Stimulated activated CD8-positive, alpha-beta memory T cell treated with anti-CD3 and anti-CD28 coated beads, Interleukin-4, amount 100 ng/mL, for 24 hours (primary cell): ENCODE measurements around the gene NCAM1.

Source experiments
- DNase-seq: peaks from one replicate; pipeline ENCODE4 v3.0.0-alpha.2; 2020; ENCODE audit warnings: low read depth

NCAM1 gene

DNA sequence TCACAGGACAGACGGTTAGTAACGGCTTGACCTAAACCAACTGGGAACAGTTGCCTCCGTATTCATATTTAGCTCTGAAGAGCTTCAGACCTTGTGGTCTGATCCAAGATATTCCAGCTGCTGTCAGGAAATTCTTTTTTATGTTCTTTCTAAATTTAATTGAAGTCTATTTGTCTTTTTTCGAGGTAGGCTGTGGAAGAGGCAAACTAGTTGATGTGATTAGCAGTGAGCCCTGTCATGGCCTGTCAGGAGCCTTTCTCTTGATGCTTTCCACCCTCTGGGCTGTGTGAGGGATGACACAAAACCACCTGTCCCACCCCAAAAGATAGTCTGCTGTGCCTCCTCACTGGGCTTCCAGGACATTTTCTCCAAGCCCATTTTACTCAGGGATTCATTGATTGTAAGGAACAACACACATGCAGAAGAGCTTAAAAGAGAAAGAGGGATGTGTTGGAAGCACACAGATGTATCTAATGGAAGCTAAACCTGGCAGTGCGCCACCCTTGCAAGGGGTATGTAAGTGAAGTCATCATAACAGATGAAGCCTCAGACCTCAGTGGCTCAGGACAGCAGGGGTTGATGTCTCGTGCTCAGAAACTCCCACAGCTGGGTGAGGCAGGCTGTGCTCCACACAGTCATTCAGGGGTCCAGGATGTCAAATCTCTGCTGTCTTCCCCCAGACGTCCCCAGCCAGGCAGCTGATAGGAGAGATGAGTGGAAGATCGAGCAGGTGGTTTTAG is 170.0 kb downstream of the NCAM1 start:
- DNase-seq, result no peak

DNA sequence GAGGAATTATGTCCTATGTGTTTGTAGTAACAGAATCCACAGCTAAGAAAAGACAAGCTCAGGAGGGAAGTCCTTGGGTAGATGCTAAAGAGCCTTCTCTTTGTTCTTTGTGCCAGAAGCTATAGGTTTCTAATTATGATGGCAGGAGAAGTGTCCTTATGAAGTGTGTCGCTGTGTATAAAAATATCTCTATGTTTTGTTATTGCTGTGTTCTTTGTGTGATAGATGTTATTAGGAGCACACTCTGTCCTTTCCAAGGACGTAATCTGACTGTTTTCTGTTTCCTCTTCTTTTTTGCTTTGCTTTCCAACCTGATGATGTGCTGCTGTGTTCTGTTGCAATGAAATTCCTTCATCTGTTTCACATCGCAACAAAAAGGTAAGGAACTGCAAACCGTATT is 171.9 kb downstream of the NCAM1 start:
- DNase-seq, result no peak

DNA sequence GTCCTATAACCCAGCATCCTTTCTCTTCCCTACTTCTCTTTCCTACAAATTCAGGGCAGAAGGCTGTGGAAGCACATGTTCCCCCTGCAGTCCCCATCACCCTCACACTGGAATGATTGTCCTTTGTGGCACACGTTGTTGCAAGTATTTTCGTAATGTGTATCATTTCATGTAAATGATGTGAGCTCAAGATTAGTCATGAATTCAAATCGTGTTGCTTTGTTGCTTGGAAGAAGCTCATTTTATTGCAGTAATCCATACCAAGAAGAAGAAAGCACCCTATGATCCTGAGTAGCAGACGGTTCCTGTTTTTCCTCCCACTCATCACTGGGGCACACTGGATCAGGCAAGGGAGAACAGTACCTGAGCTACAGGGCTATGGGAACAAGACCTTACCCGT is 173.4 kb downstream of the NCAM1 start:
- DNase-seq, result no peak

DNA sequence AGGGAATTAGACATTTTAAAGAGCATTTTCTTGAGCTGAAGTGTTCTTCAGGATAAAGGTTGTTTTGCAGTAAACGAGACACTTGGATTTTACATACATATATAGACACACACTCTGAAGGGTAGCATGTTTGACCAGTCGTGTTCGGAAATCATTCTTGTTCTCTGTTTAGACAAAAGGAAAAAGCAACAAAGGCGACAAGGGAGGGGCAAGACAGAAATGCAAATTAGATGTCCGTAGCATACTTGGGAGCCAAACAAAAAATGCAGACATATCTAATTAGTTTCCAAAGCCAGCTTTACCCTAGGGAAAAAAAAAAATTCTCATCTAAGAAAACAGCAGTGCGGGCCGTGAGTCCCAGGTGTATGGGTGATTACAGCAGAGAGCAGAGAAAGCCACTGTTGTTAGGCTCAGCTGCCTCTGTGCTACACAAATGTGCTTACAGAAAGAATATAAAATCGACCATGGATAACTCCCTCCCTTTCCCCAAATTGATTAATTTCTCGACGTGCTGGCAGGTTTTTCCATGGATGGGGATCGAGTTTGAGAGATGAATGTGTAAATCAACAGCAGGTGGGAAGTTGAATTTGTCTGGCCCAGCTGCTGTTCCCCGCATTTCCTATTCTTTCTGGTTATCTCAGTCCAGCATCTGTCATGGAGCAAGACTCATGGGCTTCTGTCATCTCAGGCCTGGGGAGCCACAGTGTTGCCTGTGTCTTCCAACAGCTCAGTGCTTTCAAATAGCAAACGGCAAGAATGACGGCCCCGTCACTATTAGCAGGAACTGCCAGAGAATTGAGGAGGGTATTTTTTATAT is 176.7 kb downstream of the NCAM1 start:
- DNase-seq, result no peak

DNA sequence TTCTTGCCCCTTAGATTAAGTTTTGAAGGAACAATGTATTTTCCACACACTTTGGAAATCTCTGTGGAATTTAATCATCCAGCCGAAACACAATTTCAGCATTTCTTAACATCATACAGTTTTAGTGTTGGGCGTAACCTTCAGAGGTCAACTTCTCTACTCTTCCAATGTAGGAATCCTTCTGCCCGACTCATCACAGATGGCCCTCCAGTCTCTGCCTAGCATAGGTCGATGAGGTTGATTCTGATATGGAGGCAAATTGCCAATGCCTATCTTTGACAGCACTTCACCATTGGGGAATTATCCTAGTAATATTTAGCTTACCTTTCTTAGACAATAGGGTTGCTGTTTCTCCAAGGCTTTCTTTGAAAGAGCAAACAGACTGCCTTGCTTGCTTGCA is 177.5 kb downstream of the NCAM1 start:
- DNase-seq, result no peak

DNA sequence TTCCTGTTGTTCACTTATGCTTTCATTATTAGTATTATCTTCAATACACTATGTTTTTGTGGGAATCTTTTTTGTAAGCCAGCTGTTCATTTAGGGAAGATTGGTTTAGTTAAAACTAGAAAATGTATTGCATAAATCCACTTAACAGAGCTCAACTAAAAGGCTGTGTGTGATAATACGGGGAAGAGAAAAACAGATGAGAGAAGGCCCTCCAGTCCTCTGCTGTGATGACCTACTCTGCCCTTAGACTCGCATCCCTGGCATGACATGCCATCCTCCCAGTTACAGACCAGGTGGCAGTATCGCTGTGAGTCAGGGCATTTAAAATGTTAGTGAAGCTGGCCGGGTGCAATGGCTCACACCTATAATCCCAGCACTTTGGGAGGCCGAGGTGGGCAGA is 179.8 kb downstream of the NCAM1 start:
- no peak for DNase-seq

DNA sequence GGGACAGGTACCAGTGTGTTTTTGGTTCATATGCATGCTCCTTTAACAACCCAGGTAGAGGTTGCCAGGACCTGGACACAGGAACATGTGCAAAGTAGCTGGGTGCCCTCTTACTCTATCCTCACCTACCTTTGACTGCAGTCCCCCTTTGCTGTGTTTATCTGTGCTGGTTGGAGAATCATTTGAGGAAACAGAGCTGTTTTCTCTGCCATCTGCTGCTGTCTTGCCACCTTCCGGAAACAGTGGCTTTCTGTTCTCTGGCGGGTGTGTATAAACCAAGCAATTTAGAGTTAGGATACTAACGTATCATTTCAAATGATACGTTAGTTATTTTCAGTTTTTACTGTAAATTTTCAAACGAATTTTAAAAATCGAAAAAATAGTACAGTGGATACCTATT is 181.3 kb downstream of the NCAM1 start:
- no peak for DNase-seq

DNA sequence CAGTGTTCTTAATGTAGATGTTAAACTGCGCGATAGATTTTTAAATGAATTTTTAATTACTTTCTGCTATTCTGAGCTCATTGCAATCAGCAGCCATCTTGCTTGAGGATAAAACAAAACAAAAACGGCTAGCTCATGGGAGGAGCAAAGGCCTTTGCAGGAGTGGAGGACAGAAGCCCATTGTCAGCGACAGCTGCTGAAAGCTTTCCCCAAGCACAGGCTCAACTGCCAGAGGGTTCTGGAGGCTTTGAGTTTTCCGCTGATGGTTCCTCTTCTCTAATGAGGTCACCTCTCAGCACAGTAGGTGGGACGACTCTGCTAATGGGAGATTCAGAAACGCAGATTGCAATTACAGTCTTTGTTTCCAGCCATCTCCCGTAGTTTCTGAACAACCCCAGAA is 186.0 kb downstream of the NCAM1 start:
- no peak for DNase-seq

DNA sequence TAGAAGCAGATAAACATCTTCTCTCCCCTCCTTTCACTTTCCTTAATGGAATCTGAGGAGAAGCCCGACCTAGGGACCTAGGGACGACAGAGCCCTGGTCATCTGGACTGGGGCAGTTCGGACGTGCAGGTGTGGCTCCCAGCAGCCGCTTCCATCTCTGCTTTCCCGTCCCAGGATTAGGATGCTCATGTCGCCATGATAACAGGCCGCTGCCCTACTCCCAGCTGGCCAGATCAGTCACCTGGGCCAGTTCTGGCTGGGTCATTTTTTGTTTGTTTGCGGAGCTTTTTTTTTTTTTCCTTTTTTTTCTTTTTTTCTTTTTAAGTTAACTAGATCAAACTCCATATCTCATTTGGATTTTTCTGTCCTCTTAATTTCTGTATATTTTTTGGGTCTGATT is 186.9 kb downstream of the NCAM1 start:
- DNase-seq, result no peak

DNA sequence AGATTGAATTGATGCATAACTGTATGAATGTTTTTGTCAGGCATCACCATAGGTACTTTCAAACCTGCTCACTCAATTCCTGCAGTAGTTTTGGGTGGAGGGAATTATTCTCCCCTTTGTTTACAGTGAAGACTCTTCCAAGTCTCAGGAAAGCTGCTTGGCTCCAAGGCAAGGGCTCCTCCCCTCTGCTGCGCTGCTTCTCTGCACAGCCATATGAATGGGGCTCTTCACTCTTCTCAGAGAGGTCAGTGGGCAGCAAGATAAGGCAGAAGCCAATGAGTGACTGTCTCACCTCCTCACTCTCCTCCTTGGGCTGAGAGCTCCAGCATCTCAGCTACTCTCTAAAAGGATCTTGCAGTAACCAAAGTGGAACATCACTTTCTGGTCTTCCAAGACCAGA is 187.4 kb downstream of the NCAM1 start:
- no peak for DNase-seq

DNA sequence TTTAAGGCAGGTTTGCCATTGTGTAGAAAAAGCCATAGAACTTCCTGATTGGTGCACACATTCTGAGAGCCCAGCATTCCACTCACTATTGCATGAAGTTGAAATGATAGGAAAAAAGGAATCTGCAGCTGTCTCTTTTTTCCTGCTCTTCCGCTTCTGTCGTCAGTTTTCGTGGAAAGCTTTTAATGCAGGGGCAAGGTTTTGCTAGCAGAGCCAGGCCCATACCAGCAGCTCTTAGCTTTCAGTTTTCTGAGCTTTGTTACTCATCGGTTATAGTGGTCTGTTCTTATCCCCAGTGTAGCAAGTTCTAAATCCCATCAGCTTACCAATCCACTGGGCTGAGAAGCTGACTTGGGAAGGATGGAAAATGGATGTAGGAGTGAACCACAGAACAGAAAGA is 190.3 kb downstream of the NCAM1 start:
- no peak for DNase-seq

DNA sequence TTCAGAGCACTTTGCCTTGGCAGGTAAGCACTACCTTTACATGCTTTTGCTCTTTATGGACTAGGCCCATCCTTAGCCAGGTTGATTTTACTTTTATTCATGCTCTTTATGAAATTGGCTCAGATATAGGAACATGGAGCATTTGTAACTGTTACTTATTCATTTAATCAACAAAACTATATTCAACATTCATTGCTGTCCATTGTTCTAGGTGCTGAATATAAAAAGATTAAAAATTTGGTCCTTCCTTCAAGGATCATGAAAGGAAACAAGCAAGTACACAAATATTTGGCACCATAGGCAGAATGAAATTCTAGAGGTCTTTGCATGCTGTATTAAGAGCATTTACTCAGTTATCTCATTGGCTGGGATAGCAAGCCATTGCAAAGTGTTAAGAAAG is 191.3 kb downstream of the NCAM1 start:
- DNase-seq, result no peak

DNA sequence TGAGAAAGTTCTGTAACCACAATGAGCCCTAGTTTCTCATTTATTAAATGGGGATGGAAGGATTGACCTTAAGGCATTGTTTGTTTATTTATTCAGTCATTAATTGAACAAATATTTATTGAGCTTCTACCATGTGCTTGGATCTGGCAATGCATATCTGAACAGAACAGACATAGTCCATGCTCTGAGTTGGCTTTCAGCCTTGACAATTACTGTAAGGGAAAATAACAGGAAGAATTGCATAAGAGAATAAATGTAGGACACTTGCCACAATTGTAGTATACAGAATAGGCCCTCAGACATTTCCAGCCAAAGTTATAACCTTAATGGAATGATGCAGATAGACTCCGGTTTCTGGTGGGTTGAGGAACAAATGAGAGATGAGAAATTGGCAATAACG is 192.6 kb downstream of the NCAM1 start:
- DNase-seq, result no peak

DNA sequence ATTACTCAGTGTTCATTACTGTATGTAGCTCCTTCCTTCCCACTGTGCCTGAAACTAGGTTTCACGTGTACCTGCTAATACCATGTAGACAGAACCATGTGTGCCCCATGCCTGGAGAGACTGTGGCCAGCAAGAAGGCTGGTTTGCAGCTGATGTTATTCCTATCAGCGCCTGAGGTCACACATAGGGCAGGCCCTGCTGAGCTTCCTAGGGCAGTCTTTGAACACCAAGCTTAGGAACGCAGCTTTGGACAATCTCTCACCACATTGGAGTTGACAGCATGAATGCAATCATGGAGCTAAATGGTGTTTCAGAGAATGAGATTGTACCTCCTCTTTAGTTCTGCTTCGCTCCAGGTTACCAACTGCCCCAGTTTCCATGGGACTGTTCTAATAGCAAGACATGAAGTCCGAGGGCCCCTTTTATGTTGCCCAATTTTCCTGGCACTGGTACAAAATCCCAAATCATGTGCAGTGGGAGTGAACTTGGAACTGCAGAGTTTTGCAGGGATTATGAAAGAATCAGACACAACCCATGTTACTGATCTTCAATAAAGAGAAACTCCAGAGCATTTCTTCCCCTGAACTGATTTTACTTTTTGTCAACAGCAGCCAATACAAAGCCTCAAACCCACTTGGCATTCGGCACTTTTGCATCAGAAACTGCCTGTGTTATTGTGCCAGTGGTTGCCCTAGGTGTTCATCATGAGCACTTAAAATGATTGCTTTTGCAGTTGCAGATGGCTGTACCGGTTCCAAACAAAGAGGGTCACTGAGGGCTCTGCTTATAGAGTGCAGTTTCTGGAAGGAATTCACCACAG is 199.0 kb downstream of the NCAM1 start:
- no peak for DNase-seq

DNA sequence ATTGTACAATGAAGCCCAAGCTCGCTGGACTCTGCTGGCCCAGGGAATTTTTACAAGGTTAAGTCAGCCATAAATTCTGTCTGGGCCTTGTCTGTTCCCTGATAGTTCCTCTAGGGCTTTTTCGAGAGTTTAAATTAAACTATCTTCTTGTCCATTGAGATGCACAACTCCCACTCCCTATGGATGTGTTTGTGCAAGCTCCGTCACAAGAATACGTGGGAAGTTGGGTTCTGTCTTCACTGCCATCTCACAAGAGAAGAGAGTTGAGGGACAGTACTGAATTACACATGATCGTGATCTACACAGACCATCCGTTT is 199.5 kb downstream of the NCAM1 start:
- DNase-seq, result no peak

DNA sequence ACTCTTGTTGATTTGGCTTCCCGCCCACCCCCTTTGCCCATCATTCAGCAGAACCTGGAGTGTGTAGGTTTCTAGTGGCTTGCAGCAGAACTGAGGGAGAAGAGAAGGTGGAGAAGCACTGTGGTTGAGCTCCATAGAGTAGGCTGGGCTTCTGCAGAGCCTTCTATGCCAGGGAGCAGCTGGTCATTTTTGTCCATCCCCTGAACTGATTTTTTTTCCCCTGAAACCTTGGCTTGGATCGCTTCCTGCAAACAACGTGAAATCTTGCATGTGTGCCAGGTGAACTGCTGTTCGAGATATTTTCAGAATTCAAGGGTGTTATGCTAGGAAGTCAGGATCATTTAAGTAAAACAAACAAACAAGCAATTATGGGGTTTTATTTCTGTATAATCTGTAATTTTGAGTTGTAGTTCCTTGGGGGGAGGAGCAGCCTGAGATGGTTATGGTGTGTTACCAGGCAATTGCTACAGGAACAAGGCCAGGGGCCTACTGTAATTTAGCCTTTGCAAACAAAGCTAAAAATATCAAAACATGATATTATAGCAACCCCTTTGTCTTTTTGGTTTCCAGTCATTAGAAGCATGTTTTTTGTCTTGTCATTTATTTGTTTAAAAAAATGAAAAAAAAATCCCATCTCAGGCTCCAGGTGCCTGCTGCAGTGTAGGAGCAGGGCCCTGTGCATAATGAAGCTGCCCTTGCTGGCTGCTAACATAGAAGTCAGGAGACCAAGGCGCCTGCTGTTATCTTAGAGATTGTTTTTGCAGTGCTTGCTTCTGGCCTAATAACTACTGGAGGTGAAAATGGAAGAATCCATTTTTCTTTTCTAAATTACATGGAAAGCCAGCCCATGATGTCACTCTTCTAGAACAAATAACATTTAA is 200.7 kb downstream of the NCAM1 start:
- no peak for DNase-seq

DNA sequence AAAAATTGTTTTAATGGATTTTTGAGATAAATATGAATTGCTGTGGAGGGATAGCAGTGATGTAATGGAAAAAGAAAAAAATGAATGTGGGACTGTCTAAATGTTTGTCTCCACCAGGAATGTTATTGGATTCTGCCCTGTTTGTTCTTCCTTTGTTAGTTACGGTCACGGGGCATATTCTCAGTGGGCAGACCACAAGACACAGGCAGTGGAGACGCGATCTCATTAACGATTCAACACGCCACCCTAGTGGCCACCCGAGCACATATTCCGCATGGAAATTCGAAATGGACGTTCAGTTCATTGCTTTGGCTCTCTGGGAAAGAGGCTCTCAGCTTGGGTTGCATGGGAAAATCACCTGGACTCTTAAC is 201.4 kb downstream of the NCAM1 start:
- no peak for DNase-seq

DNA sequence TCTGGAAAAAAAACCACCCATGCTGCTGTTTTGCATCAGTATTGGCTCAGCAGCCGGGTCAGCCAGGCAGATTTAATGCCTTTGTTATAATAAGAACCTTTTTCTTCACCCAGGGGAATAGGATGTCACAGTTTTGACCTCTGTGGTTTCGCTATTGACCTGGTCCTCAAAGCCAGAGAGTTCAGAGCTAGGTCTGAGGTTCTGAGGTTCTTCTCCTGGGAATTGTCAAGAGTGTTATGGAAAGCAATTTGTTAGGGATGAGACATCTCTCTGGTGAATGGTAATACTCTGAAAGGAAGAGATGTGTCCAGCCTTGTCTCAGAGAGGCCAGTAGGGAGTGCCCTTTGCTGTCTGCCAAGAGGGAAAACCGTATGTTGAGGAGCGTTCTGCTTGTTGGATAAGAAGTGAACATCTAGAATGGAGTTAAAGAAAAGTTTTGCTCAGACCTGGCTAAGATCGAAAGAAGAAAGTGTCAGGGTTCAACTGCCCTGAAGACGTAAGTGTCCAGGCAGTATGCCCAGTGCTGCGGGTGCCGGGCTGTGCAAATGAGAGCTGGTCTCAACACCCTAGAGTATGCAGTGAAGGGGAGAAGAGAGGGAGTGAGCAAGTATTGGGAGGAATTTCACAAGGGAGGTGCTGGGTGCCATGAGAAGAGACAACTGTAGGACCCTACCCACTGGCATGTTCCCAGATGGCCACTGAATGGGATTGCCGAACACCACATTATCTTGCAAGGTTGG is 202.2 kb downstream of the NCAM1 start:
- DNase-seq, result no peak

DNA sequence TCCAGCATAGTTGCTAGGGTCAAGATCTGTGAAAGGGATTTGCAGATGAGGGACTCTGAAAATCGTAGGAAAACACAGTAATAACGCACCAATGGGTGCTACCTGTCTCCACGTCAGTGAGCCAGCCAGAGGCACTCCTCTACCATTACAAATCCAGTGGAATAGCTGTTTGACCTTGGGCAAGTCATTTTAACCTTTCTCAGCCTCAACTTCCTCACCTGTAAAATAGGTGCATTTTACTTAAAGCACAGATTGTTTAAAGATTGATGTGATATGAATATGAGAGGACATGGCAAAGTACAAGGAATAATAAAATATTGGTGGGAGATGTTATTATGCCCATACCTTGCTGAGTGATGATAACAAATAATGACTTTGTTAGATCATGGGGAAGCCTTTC is 205.1 kb downstream of the NCAM1 start:
- no peak for DNase-seq

DNA sequence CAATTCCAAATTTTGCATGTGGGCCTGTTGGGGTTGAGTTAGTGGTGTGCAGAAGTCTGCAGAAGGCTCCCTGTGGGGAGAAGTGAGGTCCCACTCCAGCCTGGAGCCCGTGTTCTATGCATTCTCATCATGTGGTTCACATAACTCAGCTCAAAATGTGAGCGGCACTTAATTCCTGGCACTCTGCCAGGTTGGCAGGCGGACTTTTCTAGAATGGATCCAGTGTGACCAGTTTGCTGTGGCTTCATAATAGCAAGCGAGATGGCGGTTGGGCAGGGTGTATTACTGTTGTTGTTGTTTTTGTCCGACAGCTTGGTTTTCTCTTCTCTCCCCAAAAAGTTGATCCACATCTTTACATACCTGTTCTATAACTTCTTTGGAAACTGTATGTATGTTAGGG is 206.4 kb downstream of the NCAM1 start:
- no peak for DNase-seq
